MCF 10A (cell line): ENCODE measurements around the gene GSK3B. TPM values are rescaled to one million over a fixed set of nuclear protein-coding genes. Genes with fewer than 3 reads are reported as not detected.

Experiments used
- BruUV-seq: library from RNA; stranded (reverse); fragments of 400-500 nt; replicated peaks from 2 replicates; lab custom pipeline; 2021; lab: Mats Ljungman, UMichigan
- CTCF ChIA-PET: fragments of 300-600 bp; sonication (Branson Sonifier 250); formaldehyde crosslinking; extraction: SDS; loops from one replicate; lab custom pipeline; 2021; ENCODE audit warnings: antibody characterized with exemption, inconsistent platforms; lab: Yijun Ruan, JAX
- POLR2A ChIA-PET: fragments of 300-600, 350-650 bp; sonication (Branson Sonifier 250); formaldehyde crosslinking; extraction: SDS; loops from one replicate; lab custom pipeline; 2020; ENCODE audit warnings: antibody characterized with exemption, inconsistent platforms; lab: Yijun Ruan, JAX
- DNase-seq: peaks from one replicate; pipeline ENCODE4 v3.0.0-alpha.2; 2018; ENCODE audit not compliant: unreplicated experiment
- H3K27ac Mint-ChIP-seq: one replicate; pipeline ENCODE4 v1.8.0; 2022; ENCODE audit warnings: mild to moderate bottlenecking, low read depth, mixed read lengths; ENCODE audit not compliant: unreplicated experiment
- H3K27me3 Mint-ChIP-seq: one replicate; pipeline ENCODE4 v1.8.0; 2022; ENCODE audit warnings: mixed read lengths; ENCODE audit not compliant: insufficient read depth, unreplicated experiment
- H3K36me3 Mint-ChIP-seq: one replicate; pipeline ENCODE4 v1.8.0; 2022; ENCODE audit warnings: mild to moderate bottlenecking, moderate library complexity, mixed read lengths; ENCODE audit not compliant: insufficient read depth, unreplicated experiment
- H3K4me1 Mint-ChIP-seq: one replicate; pipeline ENCODE4 v1.8.0; 2022; ENCODE audit warnings: mixed read lengths; ENCODE audit not compliant: insufficient read depth, unreplicated experiment
- H3K4me3 Mint-ChIP-seq: one replicate; pipeline ENCODE4 v1.8.0; 2022; ENCODE audit warnings: mild to moderate bottlenecking, moderate library complexity, mixed read lengths; ENCODE audit not compliant: unreplicated experiment
- H3K9me3 Mint-ChIP-seq: one replicate; pipeline ENCODE4 v1.8.0; 2022; ENCODE audit warnings: mixed read lengths; ENCODE audit not compliant: unreplicated experiment
- intact Hi-C: fragments of 100-400 bp; cut with micrococcal nuclease; formaldehyde crosslinking; loops from 2 replicates; pipeline ENCODE4 v1.14.1; 2022
- total RNA-seq: library from RNA; stranded (reverse); gene quantifications from 2 replicates; pipeline ENCODE4 v1.2.3, GENCODE V29; 2022
- TF ChIP-seq, protein P1 (sequence below): fragments of 200-600 bp; IDR thresholded peaks from one replicate; pipeline ENCODE4 v1.8.0; 2022; ENCODE audit warnings: antibody characterized with exemption, mild to moderate bottlenecking; ENCODE audit not compliant: unreplicated experiment

Gene GSK3B
- total RNA-seq, 1 experiment from 2014 or later: 71.5 TPM

DNA sequence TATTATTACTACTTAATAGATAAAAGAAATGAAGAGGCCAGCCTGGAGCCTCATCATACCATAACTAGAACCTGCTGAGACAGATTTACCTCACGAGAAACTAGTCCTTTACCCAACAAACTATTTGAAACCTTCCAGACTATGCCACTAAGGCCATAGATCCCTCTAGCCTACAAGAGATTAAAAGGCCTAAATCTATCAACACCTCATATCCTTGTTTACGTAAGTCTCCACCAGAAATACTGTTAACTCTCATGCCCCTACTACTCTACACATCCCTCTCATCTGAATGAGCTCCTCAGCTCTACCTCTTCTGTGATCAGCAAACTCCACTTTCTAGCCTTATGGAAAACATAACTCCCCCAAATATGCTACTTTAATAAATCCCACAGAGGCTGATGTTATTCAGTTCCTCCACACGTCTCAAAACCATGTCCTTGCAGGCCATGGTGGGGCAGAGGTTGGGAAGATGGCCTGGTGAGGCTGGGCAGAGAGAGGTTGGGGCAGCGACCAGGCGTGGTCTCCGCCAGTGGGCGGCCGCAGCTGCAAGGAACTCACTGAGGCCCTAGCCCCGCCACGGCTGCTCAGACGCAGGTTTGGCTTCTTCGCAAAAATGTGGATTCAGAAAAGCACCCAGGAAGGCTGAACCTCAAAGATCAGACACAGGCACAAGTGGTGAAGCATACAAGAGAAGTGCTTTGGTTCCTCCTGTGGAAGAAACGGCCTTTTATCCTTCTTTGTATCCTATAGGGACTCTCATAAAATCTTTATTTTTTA lies 65.8 kb downstream of the GSK3B start:
- Mint-ChIP-seq H3K36me3 (peaks cover 10% of the 10 kb centered on the region), H3K9me3 (peaks cover 1% of the 10 kb centered on the region), H3K27me3 (no peaks in the 10 kb centered on the region), H3K4me1 (peaks cover 33% of the 10 kb centered on the region), H3K4me3 (no peak overlapping the region), H3K27ac (peak overlapping the region; percentile 74)
- ChIA-PET CTCF (no interaction called here), POLR2A (interaction anchor here (0.6 to 1.7 kb wide), 2 partner anchors 9 to 10 kb away, joined by 3 to 6 read pairs; no protein-coding TSS in a partner anchor)
- intact Hi-C loops: no loop called here
- DNase-seq: no peak
- BruUV-seq: no TSS peak
- TF ChIP-seq, protein P1, sequence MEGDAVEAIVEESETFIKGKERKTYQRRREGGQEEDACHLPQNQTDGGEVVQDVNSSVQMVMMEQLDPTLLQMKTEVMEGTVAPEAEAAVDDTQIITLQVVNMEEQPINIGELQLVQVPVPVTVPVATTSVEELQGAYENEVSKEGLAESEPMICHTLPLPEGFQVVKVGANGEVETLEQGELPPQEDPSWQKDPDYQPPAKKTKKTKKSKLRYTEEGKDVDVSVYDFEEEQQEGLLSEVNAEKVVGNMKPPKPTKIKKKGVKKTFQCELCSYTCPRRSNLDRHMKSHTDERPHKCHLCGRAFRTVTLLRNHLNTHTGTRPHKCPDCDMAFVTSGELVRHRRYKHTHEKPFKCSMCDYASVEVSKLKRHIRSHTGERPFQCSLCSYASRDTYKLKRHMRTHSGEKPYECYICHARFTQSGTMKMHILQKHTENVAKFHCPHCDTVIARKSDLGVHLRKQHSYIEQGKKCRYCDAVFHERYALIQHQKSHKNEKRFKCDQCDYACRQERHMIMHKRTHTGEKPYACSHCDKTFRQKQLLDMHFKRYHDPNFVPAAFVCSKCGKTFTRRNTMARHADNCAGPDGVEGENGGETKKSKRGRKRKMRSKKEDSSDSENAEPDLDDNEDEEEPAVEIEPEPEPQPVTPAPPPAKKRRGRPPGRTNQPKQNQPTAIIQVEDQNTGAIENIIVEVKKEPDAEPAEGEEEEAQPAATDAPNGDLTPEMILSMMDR: no peak

DNA sequence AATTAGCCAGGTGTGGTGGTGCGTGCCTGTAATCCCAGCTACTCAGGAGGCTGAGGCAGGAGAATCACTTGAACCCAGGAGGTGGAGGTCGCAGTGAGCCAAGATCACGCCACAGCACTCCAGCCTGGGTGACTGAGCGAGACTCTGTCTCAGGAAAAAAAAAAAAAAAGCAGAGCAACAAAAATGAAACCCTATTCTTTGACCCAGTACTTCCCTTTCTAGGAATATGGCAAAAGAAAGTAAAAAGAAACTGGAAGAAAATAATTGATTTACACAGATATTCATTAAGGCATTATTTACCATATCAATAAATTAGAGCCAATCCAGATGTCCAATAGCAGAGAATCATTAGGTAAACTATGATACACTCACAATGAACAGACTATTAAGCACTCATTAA lies 67.0 kb downstream of the GSK3B start:
- TF ChIP-seq, protein P1: no peak
- DNase-seq: no peak
- no peaks in the 10 kb centered on the region for H3K9me3 Mint-ChIP-seq
- peaks cover 10% of the 10 kb centered on the region for H3K36me3 Mint-ChIP-seq
- no peak overlapping the region for H3K27ac Mint-ChIP-seq
- H3K4me3 Mint-ChIP-seq: no peak overlapping the region
- H3K4me1 Mint-ChIP-seq: peaks cover 32% of the 10 kb centered on the region
- intact Hi-C loops: no loop called here
- ChIA-PET CTCF (no interaction called here), POLR2A (interaction anchor here (0.8 kb wide), 1 partner anchor 24 kb away, joined by 3 read pairs; no protein-coding TSS in a partner anchor)
- H3K27me3 Mint-ChIP-seq: no peaks in the 10 kb centered on the region
- no TSS peak for BruUV-seq

DNA sequence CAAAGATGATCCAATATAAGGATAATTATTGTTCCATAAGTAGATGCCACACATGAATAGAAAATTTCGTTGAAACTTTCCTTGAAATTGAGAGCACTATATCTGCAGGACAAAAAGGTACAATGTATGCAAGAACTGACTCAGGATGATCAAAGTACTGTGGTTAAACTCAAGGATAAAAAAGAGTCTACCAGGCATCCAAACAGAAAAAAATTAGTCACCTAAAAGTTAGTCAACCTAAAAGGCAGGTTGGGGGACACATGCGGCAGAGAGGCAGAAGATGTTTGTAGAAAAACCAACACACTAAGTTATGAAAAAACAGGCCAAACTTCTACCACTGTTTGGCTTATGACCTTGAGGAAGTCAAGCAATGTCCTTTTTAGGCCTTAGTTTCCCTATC lies 68.7 kb downstream of the GSK3B start:
- peaks cover 10% of the 10 kb centered on the region for H3K36me3 Mint-ChIP-seq
- ChIA-PET POLR2A (no interaction called here), CTCF (no interaction called here)
- H3K9me3 Mint-ChIP-seq: no peaks in the 10 kb centered on the region
- DNase-seq: peak; percentile 4
- H3K4me3 Mint-ChIP-seq: no peak overlapping the region
- no peaks in the 10 kb centered on the region for H3K27me3 Mint-ChIP-seq
- peak overlapping the region; percentile 20 for H3K27ac Mint-ChIP-seq
- intact Hi-C loops: no loop called here
- H3K4me1 Mint-ChIP-seq: peaks cover 29% of the 10 kb centered on the region
- no TSS peak for BruUV-seq
- TF ChIP-seq, protein P1: no peak

DNA sequence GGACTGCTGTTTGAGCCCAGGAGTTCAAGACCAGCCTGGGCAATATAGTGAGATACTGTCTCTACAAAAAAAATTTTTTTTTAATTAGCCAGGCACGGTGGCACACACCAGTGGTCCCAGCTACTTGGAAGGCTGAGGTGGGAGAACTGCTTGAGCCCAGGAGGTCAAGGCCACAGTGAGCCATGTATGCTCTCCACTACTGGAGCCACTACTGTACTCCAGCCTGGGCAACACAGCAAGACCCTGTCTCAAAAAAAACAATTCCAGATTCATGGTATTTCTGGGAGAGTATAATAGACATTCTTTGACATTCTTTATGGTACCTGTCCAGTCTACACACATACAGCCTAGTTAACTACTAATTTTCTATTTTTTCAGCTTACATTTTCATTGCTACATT lies 70.1 kb downstream of the GSK3B start:
- CTCF ChIA-PET: interaction anchor here (0.5 to 0.8 kb wide), 2 partner anchors 19 to 76 kb away, joined by 3 read pairs; no protein-coding TSS in a partner anchor
- POLR2A ChIA-PET: no interaction called here
- Mint-ChIP-seq H3K4me3 (no peak overlapping the region), H3K36me3 (peaks cover 10% of the 10 kb centered on the region), H3K9me3 (no peaks in the 10 kb centered on the region), H3K27me3 (no peaks in the 10 kb centered on the region), H3K4me1 (peaks cover 21% of the 10 kb centered on the region), H3K27ac (no peak overlapping the region)
- TF ChIP-seq, protein P1: no peak
- no peak for DNase-seq
- intact Hi-C loops: no loop called here
- no TSS peak for BruUV-seq
